Activated T-cell treated with anti-CD3 and anti-CD28 coated beads for 4 hours (primary cell): Measurements from ENCODE around the gene CTBP2.
"Not testable (repeated sequence)": the region's sequence is repeated elsewhere in the genome, so short reads cannot be mapped to it uniquely, and the experiment has no call there.

ENCODE experiments used
- DNase-seq: peaks from one replicate; pipeline ENCODE4 v3.0.0-alpha.2; 2020

CTBP2 gene

GRCh38 chr10:124991835-124992234 lies 168.5 kb downstream of the CTBP2 start:
- no peak for DNase-seq

- no peak for DNase-seq
Observed at GRCh38 chr10:124990671-124991625, 169.4 kb downstream of the CTBP2 start.

- DNase-seq: no peak
Observed at GRCh38 chr10:124989526-124989925, 170.8 kb downstream of the CTBP2 start.

DNA sequence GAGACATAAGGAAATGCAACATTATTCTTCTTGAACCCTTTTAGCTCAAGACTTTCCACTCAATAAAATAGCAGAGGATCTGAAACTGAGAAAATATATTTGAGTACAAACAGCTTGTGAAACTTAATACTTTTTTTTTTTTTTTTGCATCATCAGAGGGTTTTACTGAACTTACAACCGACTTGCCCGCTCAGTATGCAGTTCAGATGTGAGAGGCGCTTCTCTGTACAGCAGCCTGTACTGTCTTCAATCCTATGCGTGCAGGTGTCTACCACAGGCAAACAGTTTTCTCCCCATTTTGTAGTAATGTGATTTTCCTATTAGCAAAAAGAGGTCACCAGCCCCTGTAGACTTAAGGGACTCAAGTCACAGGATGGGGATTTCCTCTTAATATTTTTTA lies 171.6 kb downstream of the CTBP2 start:
- not testable (repeated sequence) for DNase-seq

DNA sequence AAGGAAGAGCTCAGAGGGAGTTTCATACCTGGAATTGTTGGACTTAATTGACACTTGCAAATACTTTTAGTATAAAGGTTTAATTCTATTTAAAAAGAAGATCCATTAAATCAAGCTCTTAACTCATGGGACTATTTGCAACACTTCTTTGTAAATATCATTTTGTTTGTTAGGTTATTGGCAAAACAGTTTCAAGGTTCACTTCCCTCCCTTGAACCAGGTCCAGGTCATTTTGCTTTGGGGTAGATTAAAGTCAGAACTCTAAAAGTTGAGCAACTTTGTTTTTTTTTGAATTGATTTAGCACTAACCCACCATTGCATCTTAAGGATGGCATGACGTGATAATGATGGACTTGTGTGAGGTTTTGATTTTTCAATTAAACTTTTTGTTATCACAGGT lies 172.6 kb downstream of the CTBP2 start:
- no peak for DNase-seq

- no peak for DNase-seq
Observed at GRCh38 chr10:124985162-124985561, 175.2 kb downstream of the CTBP2 start.

GRCh38 chr10:124984376-124984775 lies 176.0 kb downstream of the CTBP2 start:
- no peak for DNase-seq

- no peak for DNase-seq
Observed at GRCh38 chr10:124983321-124983720, 177.0 kb downstream of the CTBP2 start.

DNA sequence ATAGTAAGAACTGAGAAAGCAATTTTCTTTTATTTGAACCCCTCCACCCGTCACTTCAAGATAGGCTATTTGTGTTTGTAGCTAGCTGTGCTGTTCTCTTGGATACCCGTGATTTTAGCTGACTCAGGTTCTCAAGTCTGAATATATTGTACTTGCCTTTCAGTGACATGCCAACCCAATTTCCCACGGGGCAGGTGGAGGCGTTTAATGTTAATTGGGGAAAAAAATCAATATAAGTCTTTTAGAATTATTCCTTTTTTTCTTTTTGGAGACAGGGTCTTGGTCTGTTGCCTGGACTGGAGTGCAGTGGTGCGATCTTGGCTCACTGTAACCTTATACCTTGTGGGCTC lies 182.0 kb downstream of the CTBP2 start:
- no peak for DNase-seq

DNA sequence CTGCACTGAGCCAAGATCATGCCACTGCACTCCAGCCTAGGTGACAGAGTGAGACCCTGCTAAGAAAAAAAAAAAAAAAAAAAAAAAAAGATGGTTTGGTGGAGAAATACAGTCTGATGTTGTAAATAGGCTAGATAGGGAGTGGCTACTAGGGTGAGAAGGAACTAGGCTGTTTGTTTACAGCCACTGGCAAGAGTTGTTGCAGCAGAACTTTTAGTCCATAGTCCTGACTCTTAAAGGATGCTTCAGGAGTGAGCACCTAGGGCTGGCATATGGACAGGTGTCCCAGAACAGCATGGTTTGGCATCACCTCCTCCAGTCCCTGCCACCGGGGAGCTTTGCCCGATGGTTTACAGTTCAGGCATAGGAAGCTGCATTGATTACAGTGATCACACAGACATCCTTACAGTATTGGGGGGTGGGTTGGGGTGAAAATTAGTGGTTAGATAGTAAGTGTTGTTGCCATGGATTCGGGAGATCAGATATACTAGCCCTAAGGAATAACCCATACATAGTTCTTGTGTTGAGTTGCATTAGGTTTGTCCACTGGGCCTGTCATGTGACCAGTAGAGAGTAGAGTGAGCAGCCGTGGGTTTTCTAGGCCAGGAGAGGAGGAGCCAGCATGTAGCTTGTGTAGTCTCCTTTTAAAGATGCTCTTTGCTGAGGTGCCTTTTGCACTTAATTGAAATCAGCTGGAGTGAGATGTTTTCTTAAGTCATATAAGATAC lies 182.6 kb downstream of the CTBP2 start:
- DNase-seq: no peak

DNA sequence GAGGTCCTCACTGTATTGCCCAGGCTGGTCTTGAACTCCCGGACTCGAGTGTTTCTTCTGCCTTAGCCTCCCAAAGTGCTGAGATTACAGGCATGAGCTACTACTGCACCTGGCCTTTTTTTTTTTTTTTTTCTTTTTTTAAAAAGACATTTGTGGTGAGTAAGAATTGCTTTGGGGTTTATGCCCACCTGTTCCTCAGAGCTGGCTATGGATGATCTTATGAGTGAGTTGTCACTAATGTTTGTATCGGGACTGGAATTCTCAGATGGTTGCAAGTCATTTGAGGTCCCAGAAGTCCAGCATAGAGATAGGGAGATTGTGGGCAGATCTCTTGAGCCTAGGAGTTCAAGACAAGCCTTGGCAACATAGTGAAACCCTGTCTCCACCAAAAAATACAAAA lies 183.2 kb downstream of the CTBP2 start:
- DNase-seq: no peak

DNA sequence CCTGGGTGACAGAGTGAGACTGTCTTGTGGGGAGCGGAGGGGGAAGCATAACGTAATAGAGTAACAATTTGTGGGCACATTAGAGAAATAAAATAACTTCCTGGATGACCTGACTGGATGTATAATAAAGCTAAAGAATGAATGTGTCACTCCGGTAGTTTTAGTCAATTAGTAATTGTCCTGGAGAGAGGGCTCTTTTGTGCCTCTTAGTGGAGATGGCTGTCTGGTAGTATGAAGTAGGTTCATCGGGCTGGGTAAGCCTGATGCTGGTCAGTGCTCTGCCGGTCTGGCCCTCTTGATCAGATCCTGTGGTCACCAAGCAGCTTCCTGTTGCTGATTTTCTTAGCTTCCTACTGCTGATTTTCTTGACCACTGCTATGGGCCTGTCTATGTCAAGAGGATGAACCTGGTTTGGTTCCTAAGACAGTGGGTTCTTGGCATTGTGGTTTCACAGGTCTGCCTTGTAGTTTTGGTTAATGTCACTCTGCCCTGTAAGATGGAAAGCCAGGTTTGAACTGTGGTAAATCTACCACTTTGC lies 184.3 kb downstream of the CTBP2 start:
- no peak for DNase-seq

GRCh38 chr10:124974131-124974530 lies 186.2 kb downstream of the CTBP2 start:
- no peak for DNase-seq

DNA sequence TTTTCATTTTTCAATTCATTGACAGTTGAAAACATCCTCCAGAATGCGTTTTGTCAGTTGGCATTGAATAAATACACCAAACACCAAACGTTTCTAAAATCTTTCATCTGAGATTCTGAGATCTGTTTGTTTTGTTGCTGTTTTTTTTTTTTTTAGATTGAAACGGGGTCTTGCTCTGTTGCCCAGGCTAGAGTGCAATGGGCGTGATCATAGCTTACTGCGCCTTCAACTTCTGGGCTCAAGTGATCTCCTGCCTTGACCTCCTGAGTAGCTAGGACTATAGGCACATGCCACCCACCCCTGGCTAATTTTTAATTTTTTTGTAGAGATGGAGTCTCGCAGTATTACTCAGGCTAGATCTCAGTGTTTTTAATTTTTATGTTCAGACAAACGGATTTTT lies 187.7 kb downstream of the CTBP2 start:
- no peak for DNase-seq

DNA sequence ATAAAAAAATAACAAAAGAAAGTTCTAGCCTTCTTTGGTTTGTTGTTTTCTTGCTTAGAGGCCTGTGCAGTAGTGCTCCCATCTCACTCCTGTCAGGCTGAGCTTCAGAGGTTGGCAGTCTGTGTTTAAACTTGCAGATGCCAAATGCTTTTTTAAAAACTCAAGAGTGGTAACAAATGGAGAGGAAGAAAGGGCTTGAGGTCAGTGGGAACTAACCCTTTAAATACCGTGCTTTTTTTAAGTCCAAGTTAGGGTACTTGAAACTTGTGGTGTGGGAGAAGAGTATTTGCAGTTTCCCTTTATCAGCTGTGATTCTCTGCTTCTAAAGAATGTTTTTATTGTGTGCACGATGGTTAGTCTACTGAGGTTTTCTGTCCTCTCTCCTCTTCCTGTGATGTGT lies 189.1 kb downstream of the CTBP2 start:
- DNase-seq: no peak

DNA sequence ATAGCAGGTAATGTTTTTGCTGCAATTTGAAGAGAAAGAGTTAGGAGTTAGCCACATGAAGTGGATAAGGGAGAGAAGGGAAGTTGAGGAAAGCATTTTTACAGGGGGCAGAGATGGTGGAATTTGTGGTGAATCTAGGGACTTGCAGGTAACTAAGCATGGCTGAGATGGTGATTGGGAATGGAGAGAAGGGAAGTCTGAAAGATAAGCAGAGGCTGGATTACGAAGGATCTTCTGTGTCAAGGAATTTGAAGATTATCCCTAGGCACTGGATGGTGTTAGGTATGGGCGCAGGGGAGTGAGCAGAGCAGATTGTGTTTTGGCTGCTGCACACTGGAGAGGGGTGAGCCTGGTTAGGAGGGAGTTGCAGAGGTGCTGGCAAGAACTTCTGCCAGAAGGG lies 193.1 kb downstream of the CTBP2 start:
- no peak for DNase-seq

DNA sequence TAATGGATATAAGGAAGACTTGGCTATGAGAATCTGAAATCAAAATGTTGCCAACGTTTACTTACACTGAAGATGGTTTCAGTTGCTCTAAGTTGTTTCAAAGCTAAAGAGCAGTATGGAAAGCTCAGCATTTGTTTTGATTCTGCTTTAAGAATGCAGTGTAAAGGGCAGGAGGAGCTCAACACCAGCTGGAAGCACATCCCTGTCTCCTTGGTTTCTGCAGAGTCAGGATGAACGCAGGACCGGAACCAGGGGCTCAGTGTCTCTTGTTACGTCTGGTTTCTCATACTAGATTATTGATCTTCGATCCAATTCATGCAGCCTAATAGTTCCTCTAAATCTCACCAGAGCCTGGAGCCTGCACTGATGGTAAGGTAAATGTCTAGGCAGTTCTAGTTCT lies 194.4 kb downstream of the CTBP2 start:
- no peak for DNase-seq

GRCh38 chr10:124963866-124964720 lies 196.3 kb downstream of the CTBP2 start:
- DNase-seq: no peak

DNA sequence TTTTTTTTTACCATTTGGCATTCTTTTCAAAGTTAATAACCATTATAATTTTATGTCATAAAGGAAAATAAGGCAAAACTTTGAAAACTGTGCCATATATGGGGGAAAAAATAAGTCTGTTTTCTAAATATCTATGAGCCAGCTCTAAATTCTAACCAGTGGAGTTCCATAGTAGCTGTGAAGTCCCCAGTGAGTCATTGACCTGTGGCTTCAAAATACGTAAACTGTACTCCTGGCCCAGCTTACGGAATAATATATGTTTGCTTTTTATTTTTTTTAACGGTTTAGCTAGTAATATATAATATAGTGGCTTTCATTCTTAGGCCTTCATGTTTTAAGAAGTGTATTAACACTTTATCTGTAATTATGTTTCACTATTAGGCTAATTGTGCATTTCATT lies 197.9 kb downstream of the CTBP2 start:
- no peak for DNase-seq

DNA sequence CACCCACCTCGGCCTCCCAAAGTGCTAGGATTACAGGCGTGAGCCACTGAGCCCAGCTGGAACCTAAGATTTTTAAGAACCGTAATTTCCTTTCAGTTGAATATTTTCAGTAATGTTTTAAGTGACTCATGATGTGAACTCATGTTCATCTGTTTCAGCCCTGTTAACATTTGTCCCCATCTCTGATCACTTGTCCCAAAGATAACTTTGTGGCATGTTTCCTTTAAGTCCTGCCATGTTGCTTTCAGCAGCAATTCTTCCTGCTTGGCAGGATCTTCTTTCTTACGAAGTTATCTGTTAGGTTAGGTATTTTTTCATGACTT lies 199.2 kb downstream of the CTBP2 start:
- DNase-seq: no peak

GRCh38 chr10:124959564-124959963 lies 200.8 kb downstream of the CTBP2 start:
- no peak for DNase-seq

DNA sequence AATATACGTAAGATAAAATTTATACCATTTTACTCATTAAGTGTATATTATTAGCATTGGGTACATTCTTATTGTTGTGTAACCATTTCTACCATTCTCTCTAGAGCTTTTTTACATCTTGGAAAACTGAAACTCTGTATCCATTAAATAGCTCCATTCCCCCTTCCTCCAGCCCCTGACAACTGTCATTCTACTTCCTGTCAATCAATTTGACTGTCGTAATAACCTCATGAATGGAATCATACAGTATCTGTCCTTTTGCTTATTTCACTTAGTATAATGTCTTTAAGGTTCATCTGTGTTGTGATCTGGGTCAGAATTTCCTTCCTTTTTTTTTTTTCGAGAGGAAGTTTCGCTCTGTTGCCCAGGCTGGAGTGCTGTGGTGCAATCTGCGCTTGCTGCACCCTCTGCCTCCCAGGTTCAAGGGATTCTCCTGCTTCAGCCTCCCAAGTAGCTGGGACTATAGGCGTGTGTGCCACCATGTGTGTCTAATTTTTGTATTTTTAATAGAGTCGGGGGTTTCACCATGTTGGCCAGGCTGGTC lies 202.9 kb downstream of the CTBP2 start:
- DNase-seq: no peak

DNA sequence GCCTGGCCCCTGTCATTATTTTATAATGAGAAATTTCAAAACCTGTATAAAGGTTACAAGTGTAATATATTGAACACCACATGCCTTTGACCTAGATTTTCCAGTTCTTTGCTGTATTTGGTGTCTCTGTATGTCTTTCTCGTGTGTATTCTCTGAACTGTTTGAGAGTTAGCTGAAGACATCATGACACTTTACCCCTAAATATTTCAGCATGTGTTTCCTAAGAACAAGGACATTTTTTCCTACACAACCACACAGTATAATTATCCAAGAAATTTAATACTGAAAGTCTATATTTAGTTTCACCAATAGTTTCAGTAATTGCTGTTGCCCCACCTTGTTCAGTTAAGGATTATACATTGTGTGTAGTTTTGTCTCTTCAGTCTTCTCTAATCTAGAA lies 203.6 kb downstream of the CTBP2 start:
- DNase-seq: no peak
